Type B pancreatic cell (in vitro differentiated cells): ENCODE results near the gene FBXL20. TPM values are rescaled to one million over a fixed set of nuclear protein-coding genes. Genes with fewer than 3 reads are reported as not detected.
"Not testable (repeated sequence)": the region's sequence is repeated elsewhere in the genome, so short reads cannot be mapped to it uniquely, and the experiment has no call there.

ENCODE experiments used
- DNase-seq: peaks from one replicate; pipeline ENCODE4 v3.0.0; 2021; ENCODE audit warnings: mixed read lengths; ENCODE audit not compliant: unreplicated experiment; ENCODE audit errors: extremely low spot score
- H3K27ac Mint-ChIP-seq: 2 replicates; pipeline ENCODE4 v1.8.0; 2021; ENCODE audit warnings: mild to moderate bottlenecking, mixed read lengths
- H3K27me3 Mint-ChIP-seq: 2 replicates; pipeline ENCODE4 v1.8.0; 2021; ENCODE audit warnings: mixed read lengths
- H3K36me3 Mint-ChIP-seq: 2 replicates; pipeline ENCODE4 v1.8.0; 2021; ENCODE audit warnings: mixed read lengths
- H3K4me1 Mint-ChIP-seq: one replicate; pipeline ENCODE4 v1.8.0; 2021; ENCODE audit warnings: mixed read lengths; ENCODE audit not compliant: unreplicated experiment
- H3K4me3 Mint-ChIP-seq: 2 replicates; pipeline ENCODE4 v1.8.0; 2021; ENCODE audit warnings: mild to moderate bottlenecking, mixed read lengths
- H3K9me3 Mint-ChIP-seq: 2 replicates; pipeline ENCODE4 v1.8.0; 2021; ENCODE audit warnings: mixed read lengths
- total RNA-seq: library from RNA; stranded (reverse); gene quantifications from 2 replicates; pipeline ENCODE4 v1.2.1, GENCODE V29; 2021; ENCODE audit warnings: low replicate concordance
- TF ChIP-seq, protein P1 (sequence below): fragments of 200-600 bp; sonication (generic); conservative IDR thresholded peaks from 2 replicates; pipeline ENCODE4 v1.5.0; 2021; ENCODE audit warnings: antibody characterized with exemption, mild to moderate bottlenecking

FBXL20 gene
- total RNA-seq, 1 donor from 2014 or later, result 21.6 TPM

DNA sequence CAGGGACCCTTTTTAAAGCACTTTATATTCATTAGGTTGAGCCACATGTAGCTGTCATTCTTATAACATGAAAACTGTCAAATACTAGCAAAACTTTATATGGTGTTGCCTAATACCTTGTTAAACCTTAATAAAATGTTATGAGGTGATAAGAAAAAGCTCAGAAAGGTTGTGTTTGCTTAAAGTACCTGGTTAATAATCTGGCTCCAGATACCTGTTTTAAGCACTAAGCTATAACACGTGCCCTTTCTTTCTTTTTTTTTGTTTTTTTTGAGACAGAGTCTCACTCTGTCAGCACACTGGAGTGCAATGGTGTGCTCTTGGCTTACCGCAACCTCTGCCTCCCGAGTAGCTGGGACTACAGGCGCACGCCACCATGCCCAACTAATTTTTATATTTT lies 116.7 kb downstream of the FBXL20 start:
- H3K36me3 Mint-ChIP-seq, result peaks cover 4% of the 10 kb centered on the region
- H3K4me3 Mint-ChIP-seq, result no peak overlapping the region
- no peak for DNase-seq
- no peak overlapping the region for H3K27ac Mint-ChIP-seq
- H3K4me1 Mint-ChIP-seq, result no peaks in the 10 kb centered on the region
- H3K9me3 Mint-ChIP-seq, result no peaks in the 10 kb centered on the region
- TF ChIP-seq, protein P1, sequence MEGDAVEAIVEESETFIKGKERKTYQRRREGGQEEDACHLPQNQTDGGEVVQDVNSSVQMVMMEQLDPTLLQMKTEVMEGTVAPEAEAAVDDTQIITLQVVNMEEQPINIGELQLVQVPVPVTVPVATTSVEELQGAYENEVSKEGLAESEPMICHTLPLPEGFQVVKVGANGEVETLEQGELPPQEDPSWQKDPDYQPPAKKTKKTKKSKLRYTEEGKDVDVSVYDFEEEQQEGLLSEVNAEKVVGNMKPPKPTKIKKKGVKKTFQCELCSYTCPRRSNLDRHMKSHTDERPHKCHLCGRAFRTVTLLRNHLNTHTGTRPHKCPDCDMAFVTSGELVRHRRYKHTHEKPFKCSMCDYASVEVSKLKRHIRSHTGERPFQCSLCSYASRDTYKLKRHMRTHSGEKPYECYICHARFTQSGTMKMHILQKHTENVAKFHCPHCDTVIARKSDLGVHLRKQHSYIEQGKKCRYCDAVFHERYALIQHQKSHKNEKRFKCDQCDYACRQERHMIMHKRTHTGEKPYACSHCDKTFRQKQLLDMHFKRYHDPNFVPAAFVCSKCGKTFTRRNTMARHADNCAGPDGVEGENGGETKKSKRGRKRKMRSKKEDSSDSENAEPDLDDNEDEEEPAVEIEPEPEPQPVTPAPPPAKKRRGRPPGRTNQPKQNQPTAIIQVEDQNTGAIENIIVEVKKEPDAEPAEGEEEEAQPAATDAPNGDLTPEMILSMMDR, result no peak
- no peaks in the 10 kb centered on the region for H3K27me3 Mint-ChIP-seq

DNA sequence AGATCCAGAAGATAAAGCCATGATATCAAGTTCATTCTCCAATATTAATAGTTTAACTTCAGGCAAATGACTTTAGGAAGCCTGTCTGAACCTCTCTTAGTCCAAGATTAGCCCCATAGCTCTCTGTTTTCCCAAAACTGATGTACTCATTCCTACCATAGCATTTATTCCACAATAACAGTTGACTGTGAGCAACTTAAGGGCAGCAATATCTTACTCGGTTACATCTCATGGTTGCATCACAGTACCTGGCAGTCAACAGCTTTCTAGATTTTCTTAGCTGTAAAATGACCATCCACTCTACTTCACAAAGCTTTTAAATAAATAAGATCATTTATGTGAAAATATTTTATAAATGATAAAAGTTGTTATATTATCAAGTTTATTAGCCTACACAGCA lies 117.5 kb downstream of the FBXL20 start:
- Mint-ChIP-seq H3K36me3 (peaks cover 4% of the 10 kb centered on the region), H3K27ac (no peak overlapping the region), H3K27me3 (no peaks in the 10 kb centered on the region), H3K9me3 (no peaks in the 10 kb centered on the region), H3K4me3 (no peak overlapping the region), H3K4me1 (no peaks in the 10 kb centered on the region)
- no peak for DNase-seq
- TF ChIP-seq, protein P1, result no peak

- H3K36me3 Mint-ChIP-seq, result peaks cover 4% of the 10 kb centered on the region
- H3K27me3 Mint-ChIP-seq, result no peaks in the 10 kb centered on the region
- TF ChIP-seq, protein P1, result no peak
- no peaks in the 10 kb centered on the region for H3K4me1 Mint-ChIP-seq
- no peak overlapping the region for H3K4me3 Mint-ChIP-seq
- no peaks in the 10 kb centered on the region for H3K9me3 Mint-ChIP-seq
- DNase-seq, result no peak
- no peak overlapping the region for H3K27ac Mint-ChIP-seq
Observed at GRCh38 chr17:39283098-39283497, 118.3 kb downstream of the FBXL20 start.

DNA sequence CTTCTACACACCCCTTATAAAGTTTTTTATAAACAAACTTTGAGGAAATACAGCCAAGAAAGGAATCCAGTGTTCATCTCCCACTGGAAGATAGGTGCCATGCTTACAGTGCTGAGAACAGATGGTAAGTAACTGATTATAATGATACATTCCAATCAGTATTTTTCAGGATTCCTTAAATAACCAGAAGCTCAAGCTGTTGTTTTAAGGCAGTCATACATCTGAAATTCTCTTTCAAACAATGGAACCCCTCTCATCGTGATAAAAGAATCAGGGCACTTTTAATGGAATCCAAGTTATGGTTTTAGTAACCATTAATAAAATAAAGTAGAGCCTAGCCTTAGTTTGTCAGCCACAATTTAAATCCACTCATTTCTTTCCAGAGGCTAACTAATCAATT lies 119.6 kb downstream of the FBXL20 start:
- Mint-ChIP-seq H3K4me3 (no peak overlapping the region), H3K27ac (no peak overlapping the region), H3K36me3 (peaks cover 7% of the 10 kb centered on the region), H3K27me3 (no peaks in the 10 kb centered on the region), H3K4me1 (no peaks in the 10 kb centered on the region), H3K9me3 (no peaks in the 10 kb centered on the region)
- TF ChIP-seq, protein P1, result no peak
- DNase-seq, result no peak

DNA sequence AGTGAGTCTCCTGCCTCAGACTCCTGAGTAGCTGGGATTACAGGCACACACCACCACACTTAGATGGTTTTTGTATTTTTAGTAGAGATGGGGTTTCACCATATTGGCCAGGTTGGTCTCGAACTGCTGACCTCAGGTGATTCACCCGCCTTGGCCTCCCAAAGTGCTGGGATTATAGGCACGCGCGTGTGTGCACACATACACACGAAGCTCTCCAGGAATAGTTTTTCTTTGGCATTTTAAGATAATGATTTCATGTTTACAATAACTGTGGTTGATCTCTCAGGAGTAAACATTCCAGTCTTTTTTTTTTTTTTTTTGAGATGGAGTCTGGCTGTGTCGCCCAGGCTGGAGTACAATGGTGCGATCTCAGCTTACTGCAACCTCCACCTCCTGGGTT lies 123.2 kb downstream of the FBXL20 start:
- DNase-seq, H3K9me3 Mint-ChIP-seq, H3K36me3 Mint-ChIP-seq, H3K4me3 Mint-ChIP-seq, H3K27me3 Mint-ChIP-seq, H3K4me1 Mint-ChIP-seq, H3K27ac Mint-ChIP-seq: not testable (repeated sequence)

GRCh38 chr17:39277110-39277509 lies 124.3 kb downstream of the FBXL20 start:
- H3K27me3 Mint-ChIP-seq, result no peaks in the 10 kb centered on the region
- DNase-seq, result no peak
- H3K4me1 Mint-ChIP-seq, result no peaks in the 10 kb centered on the region
- no peaks in the 10 kb centered on the region for H3K9me3 Mint-ChIP-seq
- no peak overlapping the region for H3K27ac Mint-ChIP-seq
- peaks cover 7% of the 10 kb centered on the region for H3K36me3 Mint-ChIP-seq
- TF ChIP-seq, protein P1, result no peak
- no peak overlapping the region for H3K4me3 Mint-ChIP-seq
